GM18873 (cell line): ENCODE measurements around the gene PRKCH.

Experiments used
- ATAC-seq: cut with Tn5 transposase; IDR thresholded peaks from one replicate; pipeline ENCODE4 v1.9.1; 2021; ENCODE audit warnings: mild to moderate bottlenecking, moderate library complexity, moderate number of reproducible peaks; ENCODE audit not compliant: unreplicated experiment, low FRiP score

The PRKCH gene

GRCh38 chr14:61556455-61556854 lies 235.1 kb downstream of the PRKCH start:
- ATAC-seq = no peak

DNA sequence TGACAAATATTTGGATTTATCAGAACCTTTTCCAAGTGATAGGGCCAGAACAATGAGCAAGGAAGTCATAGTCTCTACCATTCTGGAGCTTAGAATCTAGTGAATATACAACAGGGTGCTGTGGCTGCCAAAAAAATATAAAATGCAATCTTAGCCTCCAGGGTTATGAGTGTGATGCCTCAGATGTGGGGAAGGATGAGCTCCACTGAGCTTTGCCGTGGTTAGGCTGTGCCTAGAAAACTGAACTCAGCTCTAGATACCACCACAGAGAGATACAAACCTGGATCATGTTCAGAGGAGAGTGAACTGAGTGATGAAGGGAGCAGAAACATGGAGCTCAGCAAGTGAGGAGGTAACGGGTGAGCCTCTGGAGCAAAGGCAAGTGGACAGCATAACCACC lies 235.9 kb downstream of the PRKCH start:
- no peak for ATAC-seq

GRCh38 chr14:61557854-61558253 lies 236.5 kb downstream of the PRKCH start:
- ATAC-seq = no peak

- no peak for ATAC-seq
These were observed 236.9 kb downstream of the PRKCH start for GRCh38 chr14:61558271-61558670.

DNA sequence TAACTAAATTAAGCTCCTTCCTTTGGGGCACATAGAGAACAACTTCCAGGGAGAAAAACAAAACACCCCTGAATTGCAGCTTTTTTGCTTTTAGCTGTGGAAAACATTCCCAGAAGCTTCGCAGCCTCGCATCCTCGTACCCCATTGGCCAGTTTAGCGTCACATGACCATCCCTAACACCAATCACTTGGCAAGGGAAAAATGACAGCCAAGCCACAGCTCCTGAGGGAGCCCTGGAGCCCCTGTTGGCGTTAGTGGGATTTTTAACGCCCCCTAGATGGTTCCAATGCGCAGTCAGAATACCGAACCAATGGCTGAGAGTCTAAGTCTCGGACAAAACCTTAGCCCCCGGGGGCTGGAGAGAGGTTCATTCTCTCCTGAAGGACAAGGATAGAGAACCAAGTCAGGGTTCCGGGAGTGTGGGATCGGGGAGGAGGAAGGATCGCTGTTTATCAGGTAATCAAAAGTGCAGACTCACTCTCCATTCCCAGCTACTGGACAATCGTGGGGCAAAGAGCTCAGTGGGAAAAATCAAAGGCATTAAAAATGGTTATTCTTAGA lies 238.3 kb downstream of the PRKCH start:
- no peak for ATAC-seq

DNA sequence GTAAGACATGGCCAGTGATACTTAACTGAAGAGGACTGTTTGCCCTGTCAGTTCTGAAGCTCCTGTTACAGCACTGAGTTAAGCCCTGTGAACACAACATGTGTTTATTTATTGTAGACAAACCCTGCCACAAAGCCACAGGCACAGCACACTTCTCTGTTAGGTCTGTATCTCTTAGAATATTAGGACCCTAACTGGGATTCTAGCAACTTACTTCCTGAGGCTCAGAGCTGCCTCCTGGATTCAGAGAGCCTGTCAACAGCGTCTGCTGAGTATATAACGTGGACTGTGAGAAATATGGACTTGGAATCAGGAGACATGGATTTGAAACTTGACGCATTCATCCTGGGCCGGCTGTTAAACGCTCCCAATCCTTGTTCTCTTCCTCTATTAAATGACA lies 238.9 kb downstream of the PRKCH start:
- no peak for ATAC-seq

GRCh38 chr14:61561104-61561503 lies 239.7 kb downstream of the PRKCH start:
- no peak for ATAC-seq

DNA sequence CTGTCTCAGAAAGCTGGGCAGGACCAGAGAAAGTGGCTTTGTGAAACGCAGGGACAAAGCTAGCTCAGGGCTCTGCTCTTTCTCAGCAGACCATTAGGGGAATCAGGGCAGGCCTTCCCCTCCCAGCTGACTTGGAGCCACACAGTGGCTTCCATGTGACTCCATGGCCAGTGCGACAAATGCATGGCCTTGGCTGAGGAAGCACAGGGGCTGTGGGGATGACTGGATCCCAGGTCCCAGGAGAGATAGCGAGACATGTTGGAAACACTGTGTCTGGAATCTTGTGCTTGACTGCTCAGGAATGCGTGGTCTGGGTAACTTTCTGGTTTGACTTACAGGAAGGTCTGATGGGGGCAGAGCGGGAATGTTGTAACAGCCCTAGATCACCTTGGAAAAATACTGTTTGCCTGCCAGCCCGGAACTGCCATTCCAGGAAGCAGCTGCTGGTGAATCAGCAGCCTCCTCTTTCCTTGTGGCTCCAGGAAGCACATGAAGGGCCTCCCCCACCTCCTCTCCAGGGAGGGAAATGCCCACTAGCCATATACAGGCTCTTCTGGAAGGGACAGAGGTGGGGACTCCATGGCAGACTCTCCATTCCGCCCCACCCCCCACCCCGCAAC lies 240.4 kb downstream of the PRKCH start:
- no peak for ATAC-seq

DNA sequence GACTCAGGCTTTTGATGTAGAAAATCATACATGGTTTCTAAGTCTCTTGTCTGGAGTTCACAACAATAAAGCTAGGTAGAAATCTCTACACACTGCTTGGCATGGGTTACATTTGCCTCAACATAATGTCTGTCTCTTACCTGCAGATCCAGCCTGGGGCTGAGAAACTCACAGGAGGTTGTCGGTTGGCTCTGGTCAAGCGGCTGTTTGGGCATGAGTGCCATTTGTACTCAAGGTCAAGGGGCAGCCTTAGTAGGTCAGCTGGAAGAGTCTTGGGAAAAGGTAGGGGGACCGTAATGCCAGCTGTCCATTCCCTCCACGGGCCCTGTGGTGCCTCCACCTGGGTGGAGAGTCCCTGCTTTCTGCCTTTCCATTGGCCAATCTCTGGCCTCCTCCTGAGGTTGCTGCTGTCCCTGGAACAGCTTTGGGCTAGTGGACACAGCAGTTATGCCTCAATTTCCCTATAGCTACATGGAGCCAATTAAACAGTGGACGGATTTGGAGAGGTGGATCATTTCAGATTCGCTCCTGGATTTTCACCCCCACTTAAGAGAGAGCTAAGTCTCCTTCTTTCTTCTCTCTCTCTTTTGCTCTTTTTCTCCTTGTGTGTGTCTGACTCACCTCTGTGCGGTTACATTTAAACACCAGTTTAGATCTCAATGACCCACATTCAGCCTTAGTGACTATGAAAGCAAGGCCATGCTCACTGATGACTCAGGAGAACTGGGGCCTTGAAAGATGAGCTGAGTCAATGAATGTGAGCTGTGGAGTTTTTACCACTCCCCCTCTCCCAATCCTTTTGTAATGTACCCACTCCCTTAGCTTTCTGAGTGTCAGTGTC lies 241.2 kb downstream of the PRKCH start:
- ATAC-seq = no peak

- ATAC-seq = no peak
These were observed 241.8 kb downstream of the PRKCH start for GRCh38 chr14:61563162-61563511.

DNA sequence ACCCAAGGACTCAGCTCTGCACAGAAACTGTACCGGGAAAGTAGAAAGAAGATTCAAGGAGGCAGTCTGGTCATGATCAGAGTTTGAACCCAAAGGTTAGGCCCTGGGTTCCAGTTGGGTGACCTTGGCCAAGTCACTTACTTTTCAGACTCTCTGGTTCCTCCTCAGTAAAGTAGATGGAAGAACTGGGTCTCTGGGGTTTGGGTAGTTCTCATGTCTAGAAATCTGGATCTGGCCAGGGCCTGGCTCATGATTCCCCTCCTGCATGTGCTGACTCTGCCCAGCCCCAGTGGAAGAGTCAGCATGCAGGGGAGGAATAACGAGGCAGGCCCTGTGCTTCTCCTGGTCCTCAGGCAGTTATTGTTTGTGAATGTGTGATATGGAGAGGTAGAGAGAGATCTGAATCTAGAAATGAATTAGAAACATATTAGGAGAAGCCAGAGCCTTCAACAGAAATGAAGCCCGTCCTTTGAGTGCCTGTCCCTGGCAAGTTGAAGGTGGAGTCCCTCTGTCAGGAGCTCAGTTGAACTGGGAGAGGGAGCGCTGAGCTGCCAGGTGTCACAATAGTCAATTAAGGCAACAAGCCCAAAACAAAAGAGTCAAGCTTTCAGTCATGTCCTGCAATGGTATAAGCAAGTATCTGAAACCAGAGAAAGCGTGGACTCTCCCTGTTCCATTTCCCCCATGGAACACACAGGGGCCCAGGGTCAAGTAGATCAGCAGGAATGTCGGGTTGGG lies 242.7 kb downstream of the PRKCH start:
- no peak for ATAC-seq

GRCh38 chr14:61564618-61565091 lies 243.3 kb downstream of the PRKCH start:
- ATAC-seq = no peak

- no peak for ATAC-seq
These were observed 243.8 kb downstream of the PRKCH start for GRCh38 chr14:61565181-61565580.

- ATAC-seq = no peak
These were observed 244.6 kb downstream of the PRKCH start for GRCh38 chr14:61565836-61566536.

DNA sequence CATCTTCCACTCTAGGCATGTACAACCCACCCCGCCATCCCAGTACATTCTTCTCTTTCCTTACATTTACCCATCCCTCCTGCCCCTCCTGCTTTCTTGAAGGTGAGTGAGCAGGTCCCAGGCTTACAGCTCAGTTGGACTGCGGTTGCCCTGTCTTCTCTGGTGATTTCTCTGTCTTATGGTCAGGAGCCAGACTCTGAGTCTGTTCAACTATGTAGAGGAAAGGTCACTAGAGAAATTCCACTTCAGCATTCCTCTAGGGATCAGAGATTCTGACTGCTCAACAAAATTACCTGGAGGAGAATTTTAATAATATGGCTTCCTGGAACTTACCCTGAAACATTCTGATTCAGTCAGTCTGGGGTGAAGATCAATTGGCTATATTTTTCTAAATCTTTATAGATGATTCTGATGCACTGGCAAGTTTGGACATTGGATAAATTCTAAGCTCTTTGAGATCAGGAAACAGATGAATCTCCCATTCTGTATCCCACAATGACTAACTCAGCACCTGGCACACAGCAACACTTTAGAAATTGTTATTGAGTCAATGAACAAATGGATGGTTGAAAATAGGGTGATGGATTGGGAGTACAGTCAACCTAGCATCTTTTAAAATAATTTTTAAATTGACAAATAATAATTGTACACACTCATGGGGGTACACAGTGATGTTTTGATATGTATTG lies 245.3 kb downstream of the PRKCH start:
- no peak for ATAC-seq

GRCh38 chr14:61567838-61568571 lies 246.6 kb downstream of the PRKCH start:
- ATAC-seq = no peak

- ATAC-seq = peak; percentile 80
These were observed 247.2 kb downstream of the PRKCH start for GRCh38 chr14:61568572-61569011.

- ATAC-seq = no peak
These were observed 247.9 kb downstream of the PRKCH start for GRCh38 chr14:61569308-61569707.
